ENCODE results near the gene AMH.

DNA sequence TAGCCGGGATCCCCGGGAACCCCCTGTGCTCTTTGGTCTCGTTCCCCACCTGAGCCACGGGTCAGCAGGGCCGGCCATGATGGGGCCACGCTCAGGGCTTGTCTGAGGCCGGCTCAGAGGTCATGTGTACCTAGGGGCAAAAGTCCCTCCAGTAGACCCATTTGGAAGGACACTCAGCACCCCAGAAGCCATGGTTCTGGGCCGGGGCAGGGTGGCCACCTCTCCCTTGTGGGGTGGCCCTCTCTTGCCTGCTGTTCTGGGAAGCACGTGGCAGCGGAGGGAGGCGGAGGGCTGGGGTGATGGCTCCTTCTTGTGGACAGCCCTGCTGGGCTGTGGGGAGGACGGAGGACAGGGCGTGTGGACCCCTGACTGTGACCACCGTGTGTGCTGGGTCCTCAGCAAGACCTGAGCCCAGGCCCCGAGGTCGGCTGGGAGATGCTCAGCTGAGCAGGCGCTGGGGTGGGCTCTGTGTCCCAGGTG is 39.3 kb downstream of the AMH start:
- TF ChIP-seq, protein P1, sequence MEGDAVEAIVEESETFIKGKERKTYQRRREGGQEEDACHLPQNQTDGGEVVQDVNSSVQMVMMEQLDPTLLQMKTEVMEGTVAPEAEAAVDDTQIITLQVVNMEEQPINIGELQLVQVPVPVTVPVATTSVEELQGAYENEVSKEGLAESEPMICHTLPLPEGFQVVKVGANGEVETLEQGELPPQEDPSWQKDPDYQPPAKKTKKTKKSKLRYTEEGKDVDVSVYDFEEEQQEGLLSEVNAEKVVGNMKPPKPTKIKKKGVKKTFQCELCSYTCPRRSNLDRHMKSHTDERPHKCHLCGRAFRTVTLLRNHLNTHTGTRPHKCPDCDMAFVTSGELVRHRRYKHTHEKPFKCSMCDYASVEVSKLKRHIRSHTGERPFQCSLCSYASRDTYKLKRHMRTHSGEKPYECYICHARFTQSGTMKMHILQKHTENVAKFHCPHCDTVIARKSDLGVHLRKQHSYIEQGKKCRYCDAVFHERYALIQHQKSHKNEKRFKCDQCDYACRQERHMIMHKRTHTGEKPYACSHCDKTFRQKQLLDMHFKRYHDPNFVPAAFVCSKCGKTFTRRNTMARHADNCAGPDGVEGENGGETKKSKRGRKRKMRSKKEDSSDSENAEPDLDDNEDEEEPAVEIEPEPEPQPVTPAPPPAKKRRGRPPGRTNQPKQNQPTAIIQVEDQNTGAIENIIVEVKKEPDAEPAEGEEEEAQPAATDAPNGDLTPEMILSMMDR (conservative IDR thresholded peaks at IDR 0.05 in 1 of 2, IDR thresholded peaks at IDR 0.05 in 1 of 2; ENCODE audit: low read depth in 1 of 2, low read length in 2 of 2): no peak
- no peak for TF ChIP-seq EZH2 (IDR thresholded peaks at IDR 0.05; ENCODE audit: low read length, missing control alignments)

All from fibroblast of lung (primary cell).